GM21576 (cell line): ENCODE data around the gene USP17L26.
"Not testable (repeated sequence)": the region's sequence is repeated elsewhere in the genome, so short reads cannot be mapped to it uniquely, and the experiment has no call there.

Source experiments
- ATAC-seq: cut with Tn5 transposase; IDR thresholded peaks from one replicate; pipeline ENCODE4 v1.9.1; 2021; ENCODE audit warnings: mild to moderate bottlenecking, moderate library complexity; ENCODE audit not compliant: unreplicated experiment

Gene USP17L26

GRCh38 chr4:9334358-9334757 is at the start of gene USP17L26:
Gene USP17L26 (plus strand): TSS chr4:9334658. CDS start chr4:9334658, 0 bp downstream.
- not testable (repeated sequence) for ATAC-seq

GRCh38 chr4:9324191-9324590 is 10.3 kb upstream of the USP17L26 start:
- not testable (repeated sequence) for ATAC-seq

- ATAC-seq = not testable (repeated sequence)
Observed at GRCh38 chr4:9324865-9325264, 9.6 kb upstream of the USP17L26 start, which contains the start of gene USP17L24. Gene USP17L24 (plus strand): TSS chr4:9325165. CDS start chr4:9325165, 0 bp downstream.

- not testable (repeated sequence) for ATAC-seq
Observed at GRCh38 chr4:9329611-9330010, 4.8 kb upstream of the USP17L26 start, which contains the start of gene USP17L25. Gene USP17L25 (plus strand): TSS chr4:9329911. CDS start chr4:9329911, 0 bp downstream.

GRCh38 chr4:9339103-9339502 is 4.6 kb downstream of the USP17L26 start, which contains the start of gene USP17L5:
Gene USP17L5 (plus strand): TSS chr4:9339403. CDS start chr4:9339403, 0 bp downstream.
- ATAC-seq = not testable (repeated sequence)

- ATAC-seq = not testable (repeated sequence)
Observed at GRCh38 chr4:9343848-9344247, 9.4 kb downstream of the USP17L26 start, which contains the start of gene USP17L27. Gene USP17L27 (plus strand): TSS chr4:9344148. CDS start chr4:9344148, 0 bp downstream.

- not testable (repeated sequence) for ATAC-seq
Observed at GRCh38 chr4:9348593-9348992, 14.1 kb downstream of the USP17L26 start, which contains the start of gene USP17L28. Gene USP17L28 (plus strand): TSS chr4:9348893. CDS start chr4:9348893, 0 bp downstream.

- not testable (repeated sequence) for ATAC-seq
Observed at GRCh38 chr4:9350866-9351265, 16.4 kb downstream of the USP17L26 start.

- ATAC-seq = not testable (repeated sequence)
Observed at GRCh38 chr4:9353338-9353737, 18.9 kb downstream of the USP17L26 start, which contains the start of gene USP17L29. Gene USP17L29 (plus strand): TSS chr4:9353638. CDS start chr4:9353638, 0 bp downstream.

- not testable (repeated sequence) for ATAC-seq
Observed at GRCh38 chr4:9362829-9363228, 28.4 kb downstream of the USP17L26 start, which contains the start of gene USP17L30. Gene USP17L30 (plus strand): TSS chr4:9363129. CDS start chr4:9363129, 0 bp downstream.

- not testable (repeated sequence) for ATAC-seq
Observed at GRCh38 chr4:9379881-9380280, 45.4 kb downstream of the USP17L26 start.

- not testable (repeated sequence) for ATAC-seq
Observed at GRCh38 chr4:9381012-9381534, 46.6 kb downstream of the USP17L26 start.

- no peak for ATAC-seq
Observed at GRCh38 chr4:9384126-9384525, 49.7 kb downstream of the USP17L26 start.
